Activated CD8-positive, alpha-beta T cell treated with anti-CD3 and anti-CD28 coated beads for 36 hours (primary cell): Measurements from ENCODE around the gene MRPS30. TPM values are rescaled to one million over a fixed set of nuclear protein-coding genes. Genes with fewer than 3 reads are reported as not detected.
"Not testable (repeated sequence)": the region's sequence is repeated elsewhere in the genome, so short reads cannot be mapped to it uniquely, and the experiment has no call there.

Source experiments
- ATAC-seq: fragments of 200-7000 bp; cut with Tn5 transposase; one replicate; pipeline ENCODE4 v1.10.0; 2021; ENCODE audit warnings: mild to moderate bottlenecking, moderate library complexity
- CTCF ChIA-PET: fragments of 350-600 bp; sonication (Branson Sonifier 250); formaldehyde crosslinking; loops from one replicate; lab custom pipeline; 2021; ENCODE audit warnings: antibody characterized with exemption; lab: Charles Lee
- POLR2A ChIA-PET: fragments of 350-600 bp; sonication (Branson Sonifier 250); formaldehyde crosslinking; loops from one replicate; lab custom pipeline; 2021; ENCODE audit warnings: antibody characterized with exemption; lab: Charles Lee
- DNase-seq: peaks from one replicate; pipeline ENCODE4 v3.0.0-alpha.2; 2020
- H3K27ac Mint-ChIP-seq: one replicate; pipeline ENCODE4 v1.8.0; 2021; ENCODE audit warnings: mild to moderate bottlenecking, mixed read lengths
- H3K27me3 Mint-ChIP-seq: one replicate; pipeline ENCODE4 v1.8.0; 2021; ENCODE audit warnings: mixed read lengths
- H3K36me3 Mint-ChIP-seq: one replicate; pipeline ENCODE4 v1.8.0; 2021; ENCODE audit warnings: low read depth, mixed read lengths
- H3K4me1 Mint-ChIP-seq: one replicate; pipeline ENCODE4 v1.8.0; 2021; ENCODE audit warnings: low read depth, mixed read lengths
- H3K4me3 Mint-ChIP-seq: one replicate; pipeline ENCODE4 v1.8.0; 2021; ENCODE audit warnings: mild to moderate bottlenecking, moderate library complexity, mixed read lengths
- H3K9me3 Mint-ChIP-seq: one replicate; pipeline ENCODE4 v1.8.0; 2021; ENCODE audit warnings: mixed read lengths
- CTCF ChIP-seq: fragments of 200-600 bp; IDR thresholded peaks from one replicate; pipeline ENCODE4 v1.8.0; 2022; ENCODE audit warnings: antibody characterized with exemption, mild to moderate bottlenecking
- intact Hi-C: fragments of 100-400 bp; cut with micrococcal nuclease; formaldehyde crosslinking; loops from one replicate; pipeline ENCODE4 v1.10.0; 2022
- total RNA-seq, 2 experiments: library from RNA; stranded (reverse); gene quantifications; one replicate each; pipeline ENCODE4 v1.2.3, GENCODE V29; 2021

Gene MRPS30
- total RNA-seq, 2 experiments from 2014 or later, result 60.1 to 62.1 TPM

- DNase-seq (no peak), ATAC-seq (no peak)
- Mint-ChIP-seq H3K27ac (no peak overlapping the region), H3K27me3 (peaks cover 11% of the 10 kb centered on the region), H3K36me3 (no peaks in the 10 kb centered on the region), H3K4me1 (no peaks in the 10 kb centered on the region), H3K4me3 (no peak overlapping the region), H3K9me3 (no peaks in the 10 kb centered on the region)
- peak; percentile 48 for TF ChIP-seq CTCF
- intact Hi-C loops, result loop anchor here (5.0 to 10.0 kb wide), 2 partner anchors 240 to 1047 kb away; no protein-coding TSS in a partner anchor
- POLR2A ChIA-PET, result no interaction called here
- CTCF ChIA-PET, result interaction anchor here (1.0 to 2.0 kb wide), 3 partner anchors 9 to 1143 kb away, joined by 4 to 11 read pairs (median 4); no protein-coding TSS in a partner anchor
These were observed 34.4 kb upstream of the MRPS30 start for GRCh38 chr5:44774279-44774880.

DNA sequence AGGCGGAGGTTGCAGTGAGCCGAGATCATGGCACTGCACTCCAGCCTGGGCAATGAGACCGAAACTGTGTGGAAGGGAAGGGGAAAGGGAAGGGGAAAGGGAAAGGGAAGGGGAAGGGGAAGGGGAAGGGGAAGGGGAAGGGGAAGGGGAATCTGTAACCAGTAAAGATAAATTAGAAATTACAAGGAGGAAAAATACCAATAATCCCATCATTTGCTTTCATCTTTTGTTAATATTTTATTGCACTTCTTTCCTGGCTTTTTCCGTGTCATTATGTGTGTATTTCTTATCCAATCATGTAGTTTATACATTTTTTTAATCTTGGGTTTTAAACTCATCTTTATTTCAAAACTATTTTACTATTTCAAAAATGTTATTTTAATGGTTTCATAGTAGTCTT is 29.6 kb upstream of the MRPS30 start:
- Mint-ChIP-seq H3K4me3 (no peak overlapping the region), H3K27ac (no peak overlapping the region), H3K36me3 (no peaks in the 10 kb centered on the region), H3K4me1 (no peaks in the 10 kb centered on the region), H3K9me3 (no peaks in the 10 kb centered on the region), H3K27me3 (no peaks in the 10 kb centered on the region)
- intact Hi-C loops, result loop anchor here (10.0 kb wide), 1 partner anchor 244 kb away; no protein-coding TSS in a partner anchor
- ChIA-PET POLR2A (no interaction called here), CTCF (no interaction called here)
- ATAC-seq (no peak), DNase-seq (no peak)
- TF ChIP-seq CTCF, result no peak

- ATAC-seq (no peak), DNase-seq (no peak)
- peaks cover 2% of the 10 kb centered on the region for H3K9me3 Mint-ChIP-seq
- no peaks in the 10 kb centered on the region for H3K27me3 Mint-ChIP-seq
- no peaks in the 10 kb centered on the region for H3K36me3 Mint-ChIP-seq
- intact Hi-C loops, result no loop called here
- no peak overlapping the region for H3K27ac Mint-ChIP-seq
- POLR2A ChIA-PET, result interaction anchor here (0.5 kb wide), 1 partner anchor 91 kb away, joined by 3 read pairs; no protein-coding TSS in a partner anchor
- CTCF ChIA-PET, result no interaction called here
- no peak for TF ChIP-seq CTCF
- no peak overlapping the region for H3K4me3 Mint-ChIP-seq
- H3K4me1 Mint-ChIP-seq, result no peaks in the 10 kb centered on the region
These were observed 25.0 kb upstream of the MRPS30 start for GRCh38 chr5:44783634-44784315.

DNA sequence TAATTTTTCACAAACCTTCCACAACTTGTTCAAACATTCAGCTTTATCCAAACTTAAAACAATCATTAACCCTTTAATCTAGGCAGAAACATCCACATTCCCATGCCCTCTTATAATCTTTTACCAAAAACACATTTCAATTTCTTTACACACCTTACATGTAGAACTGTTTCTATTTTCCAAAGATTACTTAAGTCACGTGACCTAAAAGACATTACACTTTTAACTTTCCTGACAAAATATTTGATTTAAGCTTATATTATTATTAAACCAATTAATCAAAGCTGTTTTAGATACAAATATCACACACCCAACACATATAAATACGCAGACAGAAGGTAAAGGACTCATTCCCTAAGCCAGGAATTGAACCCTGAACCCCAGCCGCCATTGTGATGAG is 21.0 kb upstream of the MRPS30 start:
- Mint-ChIP-seq H3K36me3 (peaks cover 2% of the 10 kb centered on the region), H3K4me1 (no peaks in the 10 kb centered on the region), H3K4me3 (no peak overlapping the region), H3K27ac (no peak overlapping the region), H3K9me3 (peaks cover 10% of the 10 kb centered on the region), H3K27me3 (peaks cover 4% of the 10 kb centered on the region)
- intact Hi-C loops, result no loop called here
- ATAC-seq (no peak), DNase-seq (no peak)
- CTCF ChIA-PET, result no interaction called here
- no peak for TF ChIP-seq CTCF
- POLR2A ChIA-PET, result no interaction called here

DNA sequence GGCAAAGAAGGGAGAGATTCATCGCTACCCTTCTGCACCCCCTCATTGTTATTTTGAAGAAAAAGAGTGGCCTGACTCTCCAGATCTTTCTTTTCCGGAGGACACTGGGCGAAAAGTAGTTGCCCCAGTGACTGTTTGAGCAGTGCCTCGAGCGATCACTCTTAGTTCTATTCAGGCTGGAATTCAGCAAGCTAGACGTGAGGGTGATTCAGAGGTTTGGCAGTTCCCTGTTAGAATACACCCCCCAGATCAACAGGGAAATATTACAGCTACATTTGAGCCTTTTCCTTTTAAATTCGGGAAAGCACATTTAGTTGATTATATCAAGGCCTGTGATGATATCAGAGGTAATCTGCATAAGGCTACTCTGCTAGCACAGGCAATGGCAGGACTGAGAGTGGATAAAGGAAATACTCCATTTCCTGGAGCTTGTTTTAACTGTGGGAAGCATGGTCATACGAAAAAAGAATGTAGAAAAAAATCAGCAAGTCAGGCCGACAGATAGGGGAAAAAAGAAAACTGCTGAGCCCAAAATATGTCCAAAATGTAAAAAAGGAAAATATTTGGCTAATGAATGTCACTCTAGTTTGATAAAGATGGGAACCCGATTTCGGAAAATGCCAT is 19.3 kb upstream of the MRPS30 start:
- H3K27ac Mint-ChIP-seq, H3K27me3 Mint-ChIP-seq, intact Hi-C loops, ATAC-seq, POLR2A ChIA-PET, CTCF ChIA-PET, DNase-seq, H3K4me3 Mint-ChIP-seq, H3K4me1 Mint-ChIP-seq, H3K36me3 Mint-ChIP-seq: not testable (repeated sequence)
- H3K9me3 Mint-ChIP-seq, result peaks cover 21% of the 10 kb centered on the region

- H3K9me3 Mint-ChIP-seq, result peaks cover 24% of the 10 kb centered on the region
- H3K27me3 Mint-ChIP-seq, DNase-seq, H3K4me3 Mint-ChIP-seq, ATAC-seq, H3K27ac Mint-ChIP-seq, POLR2A ChIA-PET, CTCF ChIA-PET, H3K36me3 Mint-ChIP-seq, intact Hi-C loops, H3K4me1 Mint-ChIP-seq: not testable (repeated sequence)
These were observed 16.6 kb upstream of the MRPS30 start for GRCh38 chr5:44792031-44792673.
